ENCODE measurements around the gene SP7. TPM values are rescaled to one million over a fixed set of nuclear protein-coding genes. Genes with fewer than 3 reads are reported as not detected.
"Not testable (repeated sequence)": the region's sequence is repeated elsewhere in the genome, so short reads cannot be mapped to it uniquely, and the experiment has no call there.

SP7 gene
- total RNA-seq, 2 experiments from 2014 or later = not detected

DNA sequence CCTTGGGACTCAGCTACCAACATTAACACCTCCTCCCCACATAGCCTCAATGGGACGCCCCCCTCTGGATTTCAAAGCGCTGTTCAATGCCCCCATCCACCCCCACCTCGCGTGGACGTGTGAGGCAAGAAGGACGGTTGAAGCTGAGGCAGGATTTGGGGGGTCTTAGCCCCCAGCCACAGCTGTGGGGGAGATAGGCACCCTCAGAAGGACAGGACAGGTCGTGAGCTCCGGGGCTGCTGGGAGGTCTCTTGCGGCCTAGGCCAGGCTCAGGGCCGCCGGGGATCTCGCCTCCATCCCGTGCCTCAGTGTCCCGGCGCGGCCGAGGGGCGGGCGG lies 8.3 kb upstream of the SP7 start:
- peak overlapping the region; percentile 87 for H3K27ac Mint-ChIP-seq
- H3K4me1 Mint-ChIP-seq = peaks cover 21% of the 10 kb centered on the region
- POLR2A ChIA-PET = no interaction called here
- H3K4me3 Mint-ChIP-seq = peak overlapping the region; percentile 71
- DNase-seq = no peak
- CTCF ChIA-PET = interaction anchor here (0.6 to 6.7 kb wide), 32 partner anchors 8 to 278 kb away, joined by 3 to 48 read pairs (median 5); partner anchors contain the start of genes AAAS, ITGB7, MYG1 and PFDN5
- no peaks in the 10 kb centered on the region for H3K9me3 Mint-ChIP-seq
- peaks cover 11% of the 10 kb centered on the region for H3K27me3 Mint-ChIP-seq
- no peaks in the 10 kb centered on the region for H3K36me3 Mint-ChIP-seq (ENCODE audit: low read depth)

- ChIA-PET POLR2A (no interaction called here), CTCF (interaction anchor here (1.1 to 6.7 kb wide), 10 partner anchors 8 to 82 kb away, joined by 3 to 48 read pairs (median 10); partner anchors contain the start of genes AAAS, PFDN5 and SP7)
Measured at GRCh38 chr12:53343969-53344368, 7.8 kb upstream of the SP7 start.

DNA sequence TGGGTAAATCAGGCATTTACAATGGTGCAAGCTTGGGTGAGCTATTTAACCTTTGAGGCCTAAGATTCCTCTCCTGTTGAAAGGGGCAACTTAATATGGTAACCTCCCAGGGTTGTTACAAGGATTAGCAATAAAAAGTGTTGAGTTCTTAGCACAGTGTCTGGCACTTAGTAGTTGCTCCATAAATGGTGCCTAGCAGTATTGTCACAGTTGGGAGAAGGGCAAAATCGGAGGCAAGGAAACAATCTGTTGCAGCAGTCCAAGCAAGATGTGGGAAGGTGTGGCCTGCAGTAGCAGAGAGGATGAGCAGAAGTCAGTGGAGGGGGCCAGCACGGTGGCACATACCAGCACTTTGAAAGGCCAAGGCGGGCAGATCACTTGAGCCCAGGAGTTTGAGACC lies 7.3 kb upstream of the SP7 start:
- ChIA-PET CTCF (interaction anchor here (0.8 to 4.2 kb wide), 4 partner anchors 9 to 214 kb away, joined by 3 to 20 read pairs (median 14); partner anchors contain the start of gene SP7), POLR2A (no interaction called here)
- Mint-ChIP-seq H3K27ac (no peak overlapping the region), H3K9me3 (no peaks in the 10 kb centered on the region), H3K36me3 (ENCODE audit: low read depth) (no peaks in the 10 kb centered on the region), H3K27me3 (peaks cover 13% of the 10 kb centered on the region), H3K4me1 (peaks cover 21% of the 10 kb centered on the region), H3K4me3 (peak overlapping the region; percentile 3)
- no peak for DNase-seq

More at GRCh38 chr12:53343969-53344368, 7.8 kb upstream of the SP7 start:
- DNase-seq = peak; percentile 23
- Mint-ChIP-seq H3K9me3 (no peaks in the 10 kb centered on the region), H3K36me3 (ENCODE audit: low read depth) (no peaks in the 10 kb centered on the region), H3K27ac (peak overlapping the region; percentile 87), H3K4me3 (peak overlapping the region; percentile 71), H3K27me3 (peaks cover 11% of the 10 kb centered on the region), H3K4me1 (peaks cover 21% of the 10 kb centered on the region)

DNA sequence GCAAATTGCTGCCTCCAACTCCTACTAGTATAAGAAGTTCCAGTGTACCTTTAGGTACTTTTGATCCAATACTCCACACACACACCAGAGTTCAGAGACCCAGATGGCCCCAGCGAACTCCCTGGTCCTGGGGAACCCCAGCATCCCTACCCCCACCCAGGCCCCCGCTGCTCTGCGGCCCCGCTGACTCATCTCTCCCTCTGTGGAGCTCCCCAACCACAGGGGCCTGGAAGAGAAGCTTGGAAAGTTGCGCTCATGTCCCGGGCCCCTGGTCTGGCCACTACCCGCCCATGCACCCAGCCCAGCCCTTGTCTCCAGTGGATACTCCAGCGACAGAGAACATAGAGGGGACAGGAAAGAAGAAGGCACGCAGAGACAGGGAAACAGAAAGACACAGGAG lies 4.2 kb upstream of the SP7 start:
- CTCF ChIA-PET = interaction anchor here (1.0 kb wide), 2 partner anchors 16 to 19 kb away, joined by 3 read pairs; partner anchors contain the start of gene AAAS
- Mint-ChIP-seq H3K4me3 (no peak overlapping the region), H3K4me1 (peaks cover 35% of the 10 kb centered on the region), H3K36me3 (ENCODE audit: low read depth) (no peaks in the 10 kb centered on the region), H3K27me3 (peaks cover 39% of the 10 kb centered on the region), H3K9me3 (no peaks in the 10 kb centered on the region), H3K27ac (no peak overlapping the region)
- no peak for DNase-seq
- POLR2A ChIA-PET = interaction anchor here (0.7 kb wide), 1 partner anchor 43 kb away, joined by 3 read pairs; no protein-coding TSS in a partner anchor

- Mint-ChIP-seq H3K36me3 (ENCODE audit: low read depth) (no peaks in the 10 kb centered on the region), H3K27me3 (peaks cover 46% of the 10 kb centered on the region), H3K9me3 (no peaks in the 10 kb centered on the region), H3K4me3 (no peak overlapping the region), H3K27ac (no peak overlapping the region), H3K4me1 (peaks cover 25% of the 10 kb centered on the region)
- ChIA-PET CTCF (interaction anchor here (0.6 kb wide), 1 partner anchor 9 kb away, joined by 3 read pairs; no protein-coding TSS in a partner anchor), POLR2A (no interaction called here)
- no peak for DNase-seq
Measured at GRCh38 chr12:53338916-53339315, 2.8 kb upstream of the SP7 start.

DNA sequence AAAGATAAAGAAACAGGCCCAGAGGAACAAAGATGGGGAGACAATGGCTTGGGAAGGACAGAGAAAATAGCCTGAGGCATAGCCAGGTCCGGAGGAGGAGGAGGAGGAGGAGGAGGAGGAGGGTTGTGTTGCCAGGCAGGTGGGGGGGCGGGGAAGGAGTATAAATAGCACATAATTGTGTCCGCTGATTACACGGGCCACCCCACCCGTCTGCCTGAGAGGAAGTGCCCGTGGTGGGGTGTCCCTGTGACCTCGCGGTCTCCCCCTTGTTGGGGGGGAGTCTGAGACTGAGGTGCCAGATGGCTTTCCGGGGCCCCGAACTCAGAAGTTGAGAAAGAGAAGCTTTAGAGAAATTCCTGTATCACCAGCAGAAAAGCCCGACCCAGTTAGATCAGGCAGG lies 1.9 kb upstream of the SP7 start:
- ChIA-PET POLR2A (no interaction called here), CTCF (interaction anchor here (0.6 kb wide), 1 partner anchor 58 kb away, joined by 3 read pairs; no protein-coding TSS in a partner anchor)
- no peak overlapping the region for H3K4me3 Mint-ChIP-seq
- peak overlapping the region; percentile 46 for H3K27ac Mint-ChIP-seq
- no peak for DNase-seq
- no peaks in the 10 kb centered on the region for H3K36me3 Mint-ChIP-seq (ENCODE audit: low read depth)
- peaks cover 18% of the 10 kb centered on the region for H3K4me1 Mint-ChIP-seq
- H3K27me3 Mint-ChIP-seq = peaks cover 48% of the 10 kb centered on the region
- H3K9me3 Mint-ChIP-seq = no peaks in the 10 kb centered on the region

DNA sequence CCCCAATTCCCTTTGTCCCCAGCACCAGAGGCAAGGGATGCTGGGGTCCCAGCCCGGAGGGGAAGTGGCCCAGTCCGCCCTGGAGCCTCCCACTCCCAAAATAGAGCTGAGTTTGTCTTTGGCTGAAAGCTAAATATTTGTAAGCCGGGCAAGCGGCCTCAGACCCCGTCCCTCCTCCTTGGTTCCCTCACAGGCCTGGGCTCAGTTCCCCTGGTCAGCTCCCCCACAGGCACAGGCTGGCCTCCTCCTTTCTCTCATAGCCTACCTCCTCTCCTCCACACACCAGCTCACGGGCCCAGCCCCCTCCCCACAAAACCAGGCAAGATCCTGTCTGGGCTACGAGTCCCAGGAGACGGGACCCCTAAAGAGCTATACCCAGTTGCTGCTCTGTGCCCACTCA lies 1.3 kb downstream of the SP7 start:
- Mint-ChIP-seq H3K27me3 (peaks cover 53% of the 10 kb centered on the region), H3K4me1 (peaks cover 17% of the 10 kb centered on the region), H3K27ac (no peak overlapping the region), H3K4me3 (no peak overlapping the region), H3K36me3 (ENCODE audit: low read depth) (no peaks in the 10 kb centered on the region), H3K9me3 (no peaks in the 10 kb centered on the region)
- DNase-seq = no peak
- ChIA-PET POLR2A (interaction anchor here (0.5 to 0.6 kb wide), 2 partner anchors 11 to 92 kb away, joined by 3 read pairs; no protein-coding TSS in a partner anchor), CTCF (interaction anchor here (0.9 to 4.8 kb wide), 8 partner anchors 8 to 176 kb away, joined by 3 to 20 read pairs (median 4); partner anchors contain the start of gene AAAS)

GRCh38 chr12:53333845-53334244 lies 2.3 kb downstream of the SP7 start:
- no peak for DNase-seq
- Mint-ChIP-seq H3K27ac (peak overlapping the region; percentile 26), H3K36me3 (ENCODE audit: low read depth) (no peaks in the 10 kb centered on the region), H3K9me3 (no peaks in the 10 kb centered on the region), H3K4me1 (peaks cover 17% of the 10 kb centered on the region), H3K4me3 (no peak overlapping the region), H3K27me3 (peaks cover 56% of the 10 kb centered on the region)
- CTCF ChIA-PET = interaction anchor here (0.5 to 4.8 kb wide), 6 partner anchors 9 to 105 kb away, joined by 3 to 20 read pairs (median 4); partner anchors contain the start of gene AAAS
- POLR2A ChIA-PET = no interaction called here

DNA sequence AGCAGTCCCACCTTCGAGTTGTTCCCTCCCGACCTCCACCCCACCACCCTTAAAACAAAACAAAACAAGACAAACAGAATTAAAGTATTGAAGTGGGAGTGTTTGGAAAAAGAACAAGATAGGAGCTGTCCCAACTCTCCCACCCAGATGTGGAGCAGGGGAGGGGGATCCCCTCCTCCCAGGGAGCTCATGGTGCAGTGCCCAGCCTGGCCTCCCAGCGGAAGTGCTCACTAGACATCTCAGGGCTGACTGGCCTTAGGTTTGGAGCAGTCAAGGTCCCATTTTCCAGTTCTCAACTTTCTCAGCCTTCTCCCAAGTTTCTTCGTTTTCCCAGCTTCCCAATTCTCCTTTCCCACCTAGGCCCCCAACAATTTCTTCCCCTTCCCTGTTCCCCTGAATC lies 2.9 kb downstream of the SP7 start:
- no peak overlapping the region for H3K27ac Mint-ChIP-seq
- H3K4me3 Mint-ChIP-seq = no peak overlapping the region
- peaks cover 15% of the 10 kb centered on the region for H3K4me1 Mint-ChIP-seq
- no peak for DNase-seq
- ChIA-PET CTCF (interaction anchor here (0.5 to 4.8 kb wide), 5 partner anchors 8 to 106 kb away, joined by 3 to 20 read pairs (median 4); no protein-coding TSS in a partner anchor), POLR2A (no interaction called here)
- H3K27me3 Mint-ChIP-seq = peaks cover 53% of the 10 kb centered on the region
- no peaks in the 10 kb centered on the region for H3K36me3 Mint-ChIP-seq (ENCODE audit: low read depth)
- H3K9me3 Mint-ChIP-seq = no peaks in the 10 kb centered on the region

DNA sequence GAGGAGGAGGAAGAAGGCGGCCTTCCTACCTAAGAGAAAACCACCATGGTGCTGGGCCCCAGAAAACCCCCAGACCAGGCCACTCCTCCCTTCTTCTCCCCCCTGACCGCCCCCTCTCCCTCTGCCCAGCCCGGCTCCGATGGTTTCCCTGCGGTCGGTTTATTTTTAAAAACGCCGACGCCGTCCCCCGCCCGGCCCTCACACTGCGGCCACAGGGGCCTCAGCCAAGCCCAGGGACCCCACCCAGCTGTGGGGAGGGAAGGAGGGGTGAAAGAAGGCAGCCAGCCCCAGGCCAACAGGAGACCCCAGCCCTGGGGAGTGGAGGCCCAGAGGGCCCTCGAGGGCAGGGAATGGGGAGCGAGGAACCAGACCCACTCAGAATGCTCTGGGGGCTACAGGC lies 3.4 kb downstream of the SP7 start:
- H3K4me3 Mint-ChIP-seq = no peak overlapping the region
- H3K4me1 Mint-ChIP-seq = peaks cover 10% of the 10 kb centered on the region
- H3K27ac Mint-ChIP-seq = no peak overlapping the region
- ChIA-PET CTCF (interaction anchor here (0.9 to 4.8 kb wide), 4 partner anchors 7 to 13 kb away, joined by 4 to 20 read pairs (median 4); no protein-coding TSS in a partner anchor), POLR2A (no interaction called here)
- no peaks in the 10 kb centered on the region for H3K9me3 Mint-ChIP-seq
- peaks cover 49% of the 10 kb centered on the region for H3K27me3 Mint-ChIP-seq
- DNase-seq = no peak
- H3K36me3 Mint-ChIP-seq (ENCODE audit: low read depth) = no peaks in the 10 kb centered on the region

GRCh38 chr12:53332339-53332738 lies 3.8 kb downstream of the SP7 start:
- CTCF ChIA-PET = interaction anchor here (0.9 to 4.8 kb wide), 4 partner anchors 11 to 13 kb away, joined by 3 to 20 read pairs (median 4); no protein-coding TSS in a partner anchor
- POLR2A ChIA-PET; DNase-seq; H3K9me3 Mint-ChIP-seq; H3K36me3 Mint-ChIP-seq (ENCODE audit: low read depth); H3K4me3 Mint-ChIP-seq: not testable (repeated sequence)
- Mint-ChIP-seq H3K4me1 (peaks cover 10% of the 10 kb centered on the region), H3K27me3 (peaks cover 49% of the 10 kb centered on the region), H3K27ac (peak overlapping the region; percentile 54)

GRCh38 chr12:53330671-53331070 lies 5.5 kb downstream of the SP7 start:
- ChIA-PET CTCF (interaction anchor here (0.8 to 1.8 kb wide), 5 partner anchors 8 to 49 kb away, joined by 3 to 8 read pairs (median 3); partner anchors contain the start of gene AAAS), POLR2A (no interaction called here)
- Mint-ChIP-seq H3K4me1 (peaks cover 12% of the 10 kb centered on the region), H3K36me3 (ENCODE audit: low read depth) (no peaks in the 10 kb centered on the region), H3K27ac (no peak overlapping the region), H3K4me3 (no peak overlapping the region), H3K27me3 (peaks cover 35% of the 10 kb centered on the region), H3K9me3 (no peaks in the 10 kb centered on the region)
- DNase-seq = no peak

GRCh38 chr12:53328043-53328435 lies 8.1 kb downstream of the SP7 start:
- ChIA-PET CTCF (interaction anchor here (0.8 to 3.1 kb wide), 6 partner anchors 7 to 93 kb away, joined by 3 to 11 read pairs (median 7); no protein-coding TSS in a partner anchor), POLR2A (no interaction called here)
- H3K27me3 Mint-ChIP-seq = peaks cover 24% of the 10 kb centered on the region
- H3K36me3 Mint-ChIP-seq (ENCODE audit: low read depth) = no peaks in the 10 kb centered on the region
- H3K4me1 Mint-ChIP-seq = peaks cover 23% of the 10 kb centered on the region
- H3K27ac Mint-ChIP-seq = no peak overlapping the region
- no peak overlapping the region for H3K4me3 Mint-ChIP-seq
- H3K9me3 Mint-ChIP-seq = no peaks in the 10 kb centered on the region
- DNase-seq = no peak
